ENCODE measurements around the gene HTRA3.
A peak's percentile ranks its signal among the peaks of the same experiment; 100 is the strongest.

The HTRA3 gene

DNA sequence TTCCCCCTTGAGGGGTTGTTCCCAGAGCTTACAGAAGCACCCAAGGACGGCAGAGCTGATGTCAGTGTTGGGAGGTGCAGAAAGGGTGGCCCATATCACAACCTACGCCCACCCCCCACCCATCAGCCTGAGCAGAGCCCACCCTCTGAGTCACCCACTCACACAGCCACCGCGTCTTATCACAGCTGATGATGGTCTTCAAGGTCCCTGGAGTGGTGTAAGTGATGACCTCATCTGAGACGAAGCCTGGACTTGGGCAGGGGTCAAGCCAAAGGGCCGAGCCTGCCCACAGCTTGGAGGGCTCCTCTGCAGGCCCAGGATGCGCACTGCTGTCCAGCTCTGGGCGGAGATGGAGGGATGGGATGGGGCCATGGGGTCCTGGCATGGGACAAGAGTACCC lies 3.0 kb upstream of the HTRA3 start:
- DNase-seq (ENCODE audit: low spot score) = no peak

DNA sequence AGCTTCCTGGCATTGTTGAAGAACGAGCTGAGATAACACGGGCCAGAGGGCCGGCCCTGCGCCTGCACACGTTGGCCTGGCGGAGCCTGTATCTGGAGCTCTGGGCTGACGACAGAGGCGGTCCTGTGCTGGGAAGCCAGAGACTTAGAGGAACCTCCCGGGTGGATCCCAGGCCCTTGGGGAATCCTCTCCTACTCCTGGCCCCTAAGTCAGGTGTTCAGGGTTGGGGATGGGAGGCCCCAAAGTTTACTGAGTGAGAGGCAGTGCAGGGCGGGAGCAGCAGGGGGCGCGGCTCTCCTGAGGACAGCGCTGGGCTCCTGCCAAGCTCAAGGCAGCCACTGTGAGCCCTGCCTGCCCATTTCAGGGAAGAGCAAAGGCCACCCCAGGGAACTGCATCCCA lies 2.5 kb upstream of the HTRA3 start:
- DNase-seq (ENCODE audit: low spot score) = peak; percentile 80

DNA sequence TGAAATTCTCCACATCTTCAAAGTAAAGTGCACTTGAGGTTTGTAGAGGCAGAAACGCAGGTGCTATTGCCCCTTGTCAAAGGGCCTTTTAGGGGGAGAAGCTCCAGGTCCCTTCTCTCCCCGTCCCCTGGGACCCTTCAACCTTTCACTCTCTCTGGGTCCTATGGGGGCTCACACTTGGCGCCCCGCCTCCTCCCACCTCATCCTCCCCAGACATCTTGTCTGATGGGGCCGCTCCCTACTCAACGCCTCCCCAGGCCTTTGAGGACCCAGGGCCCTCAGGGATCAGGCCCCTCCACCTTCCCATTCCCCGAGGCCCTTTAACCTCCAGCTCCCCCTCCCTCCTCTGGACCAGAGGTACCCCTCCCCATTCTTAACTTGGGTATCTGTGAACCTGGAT lies 1.3 kb upstream of the HTRA3 start:
- no peak for DNase-seq (ENCODE audit: low spot score)

DNA sequence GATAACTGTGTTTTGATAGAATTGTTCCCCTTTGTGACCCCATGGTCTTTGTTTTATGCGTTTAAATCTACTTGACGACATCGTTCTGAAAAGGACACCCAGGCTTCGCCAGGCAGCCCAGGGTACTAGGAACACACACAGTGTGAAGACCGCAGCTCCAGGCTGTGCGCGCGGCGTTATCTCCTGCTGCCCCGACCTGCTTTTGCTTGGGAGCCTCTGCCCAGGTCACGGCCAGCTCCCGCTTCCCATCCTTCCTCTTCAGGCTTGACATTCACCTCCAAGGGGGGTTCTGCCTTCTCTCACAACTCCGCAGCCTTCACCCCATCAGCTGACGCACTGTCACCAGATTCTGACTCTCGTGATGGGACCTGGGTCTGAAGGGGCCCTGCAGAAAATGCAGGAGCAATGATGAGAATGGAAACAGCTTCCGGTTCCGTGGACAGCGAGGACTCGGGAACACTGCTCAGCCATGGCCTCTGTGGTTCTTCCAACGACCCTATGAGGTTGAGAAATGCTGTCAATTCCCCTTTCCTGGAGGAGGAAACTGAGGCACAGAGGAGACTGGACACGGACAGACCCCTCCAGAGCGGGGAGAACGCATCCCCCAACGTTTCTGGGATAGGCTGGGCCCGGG lies 536 bp upstream of the HTRA3 start:
- DNase-seq (ENCODE audit: low spot score) = no peak

DNA sequence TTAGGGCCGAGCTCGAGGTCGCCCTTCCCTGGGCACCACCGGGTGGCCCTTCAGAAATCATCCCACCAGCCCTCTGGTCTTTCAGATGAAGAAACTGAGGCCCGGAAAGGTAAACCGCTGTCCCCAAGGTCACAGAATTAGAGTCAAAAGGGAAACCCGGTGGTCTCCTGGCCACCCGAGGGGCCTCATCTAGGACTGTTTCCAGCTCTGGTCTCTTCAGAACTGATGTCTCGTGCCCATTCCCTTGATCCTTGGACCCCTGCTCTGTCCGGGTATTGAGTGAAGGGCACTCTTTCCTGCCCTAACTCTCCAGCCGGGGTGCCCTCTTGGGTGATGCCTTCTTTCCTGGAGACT lies 841 bp downstream of the HTRA3 start:
- no peak for DNase-seq (ENCODE audit: low spot score)

DNA sequence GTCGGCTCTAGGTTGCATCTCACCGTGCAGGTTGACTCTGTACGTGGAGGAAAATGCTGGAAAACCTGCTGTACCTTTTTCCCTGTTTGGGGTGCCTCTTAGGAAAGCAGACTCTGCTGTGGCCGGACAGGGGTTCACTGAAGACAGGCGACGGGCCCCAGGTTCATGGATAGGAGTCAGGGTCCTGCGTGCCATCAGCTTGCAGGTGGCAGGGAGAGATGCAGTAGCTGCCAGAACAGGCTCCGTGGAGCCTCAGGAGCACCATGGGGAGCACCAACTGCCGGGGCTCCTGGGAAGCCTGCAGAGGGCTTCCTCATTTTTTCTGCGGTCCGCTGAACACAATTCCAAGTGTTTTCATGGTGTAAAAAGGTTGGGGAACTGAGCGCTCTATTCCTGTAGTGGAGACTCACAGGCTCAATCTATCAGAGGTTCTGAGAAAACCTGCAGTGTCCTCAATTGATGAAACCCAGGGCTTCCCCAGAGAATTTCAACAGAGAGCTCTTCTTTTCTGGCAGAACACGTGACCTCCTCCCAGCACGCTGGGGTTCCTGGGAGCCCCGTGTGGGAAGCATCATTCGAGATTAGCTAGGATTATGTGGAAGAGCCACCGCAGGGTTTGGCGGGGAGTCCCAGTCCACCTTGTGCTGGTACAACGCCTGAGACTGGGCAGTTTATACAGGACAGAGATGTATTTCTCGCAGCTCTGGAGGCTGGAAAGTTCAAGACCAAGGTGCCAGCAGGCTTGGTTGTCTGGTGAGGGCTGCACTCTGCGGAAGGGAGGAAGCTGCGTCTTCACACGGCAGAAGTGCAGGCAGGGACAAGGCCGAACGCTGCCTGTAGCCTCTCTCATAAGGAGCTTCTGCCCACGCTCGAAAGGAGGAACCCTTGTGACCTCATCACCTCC lies 1.6 kb downstream of the HTRA3 start:
- no peak for DNase-seq (ENCODE audit: low spot score)

DNA sequence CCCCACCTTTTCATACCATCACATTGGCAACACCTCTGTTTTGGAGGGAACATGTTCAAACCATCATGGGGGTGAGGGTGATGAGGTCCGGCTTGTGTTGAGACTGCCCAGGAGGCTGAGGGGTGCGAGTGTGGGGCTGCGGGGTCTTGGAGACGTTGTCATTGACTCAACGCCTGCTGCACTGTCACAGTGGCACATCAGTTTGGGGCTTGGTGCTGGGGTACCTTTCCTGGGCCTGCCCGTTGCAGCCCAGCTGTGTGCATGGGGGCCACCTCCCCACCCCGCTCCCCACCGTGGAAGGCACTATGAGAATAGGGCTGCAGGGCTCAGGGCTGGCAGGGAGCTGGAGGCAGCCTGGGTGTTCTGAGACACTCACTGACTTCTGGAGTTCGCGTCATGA lies 2.3 kb downstream of the HTRA3 start:
- no peak for DNase-seq (ENCODE audit: low spot score)

DNA sequence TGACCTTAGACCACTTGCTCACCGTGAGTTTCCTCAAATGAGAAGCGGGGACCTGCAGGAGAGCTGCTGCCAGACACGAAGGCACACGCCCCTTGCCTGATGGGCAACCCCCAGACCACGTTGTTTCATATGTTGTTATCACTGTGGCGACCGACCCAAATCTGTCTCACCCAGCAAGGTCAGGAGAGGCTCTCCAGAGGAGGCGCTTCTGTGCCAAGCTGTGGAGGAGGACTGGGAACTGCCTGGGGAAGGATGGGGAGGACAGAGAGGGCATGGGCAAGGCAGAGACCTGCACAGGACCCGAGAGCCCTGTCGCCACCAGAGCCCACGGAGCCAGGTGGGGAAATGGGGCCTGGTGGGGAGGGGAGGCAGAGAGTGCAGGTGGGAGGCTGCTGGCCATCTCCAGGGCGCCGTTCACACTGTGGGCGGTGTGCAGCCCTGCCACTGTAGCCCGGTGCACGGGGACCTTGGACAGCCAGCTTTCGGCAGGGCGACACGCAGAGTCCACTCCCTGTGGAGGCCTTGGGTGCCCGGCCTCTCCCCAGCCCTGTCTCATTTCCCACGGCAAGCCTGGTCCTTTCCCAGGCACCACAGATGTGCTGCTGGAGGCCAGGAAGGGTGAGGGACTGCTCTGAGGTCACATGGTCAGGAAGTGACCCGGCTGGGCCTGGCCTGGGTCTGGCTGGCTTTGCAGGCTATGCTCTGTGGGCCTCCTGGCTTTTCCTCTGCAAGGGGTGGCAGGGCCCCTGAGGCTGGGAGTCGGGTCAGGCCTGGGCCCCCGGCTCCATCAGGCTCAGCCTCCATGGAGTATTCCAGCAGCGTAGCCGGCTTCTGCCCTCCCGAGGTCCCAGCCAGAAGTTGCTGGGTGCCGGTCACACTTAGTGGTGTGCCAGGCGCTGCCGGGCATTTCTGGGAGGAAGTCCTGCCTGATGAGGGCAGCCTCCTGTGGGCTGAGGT lies 3.2 kb downstream of the HTRA3 start:
- no peak for DNase-seq (ENCODE audit: low spot score)

DNA sequence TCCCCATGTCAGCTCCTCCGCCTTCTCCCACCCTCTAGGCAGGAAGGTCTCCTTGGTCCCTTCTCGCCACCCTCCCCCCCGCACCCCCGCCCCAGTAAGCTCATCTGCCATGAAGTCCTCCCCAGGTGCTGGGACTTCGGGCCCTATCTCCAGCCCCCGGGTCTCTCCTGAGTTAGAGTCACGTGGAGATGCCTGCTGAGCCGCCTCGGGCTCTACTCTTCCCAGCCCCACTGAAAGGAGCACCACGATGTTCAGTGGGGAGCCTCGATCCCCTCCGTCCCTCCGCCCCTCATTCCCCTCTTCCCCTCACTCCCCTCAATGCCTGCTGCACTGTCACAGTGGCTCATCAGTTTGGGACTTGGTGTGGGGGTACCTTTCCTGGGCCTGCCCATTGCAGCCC lies 3.9 kb downstream of the HTRA3 start:
- no peak for DNase-seq (ENCODE audit: low spot score)

DNA sequence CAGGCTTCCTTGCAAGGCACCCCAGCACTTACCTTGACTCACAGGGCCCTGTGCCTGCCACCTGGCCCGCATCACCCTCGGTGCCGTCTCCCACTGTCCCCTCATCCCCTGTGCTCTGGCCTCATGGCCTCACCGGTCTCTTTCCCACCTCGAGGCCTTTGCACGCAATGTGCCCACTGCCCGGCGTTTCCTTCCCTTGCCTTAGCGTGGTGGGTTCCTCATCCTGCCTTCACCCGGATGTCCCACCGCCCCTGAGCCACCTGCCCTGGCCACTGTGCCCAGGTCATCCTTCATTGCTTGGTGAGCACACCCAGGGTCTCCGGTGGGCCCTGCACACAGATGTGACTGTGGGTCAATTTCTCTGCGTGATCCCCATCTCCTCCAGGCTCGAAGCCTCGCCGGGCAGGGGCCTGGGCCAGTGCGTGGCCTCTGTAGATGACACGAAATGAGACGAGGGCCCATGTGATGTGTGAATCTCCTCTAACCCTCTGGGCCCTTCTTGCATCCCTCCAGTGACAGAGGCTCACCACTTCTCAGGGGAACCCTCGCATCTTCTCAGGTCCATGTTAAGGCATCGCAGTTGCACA lies 4.6 kb downstream of the HTRA3 start:
- no peak for DNase-seq (ENCODE audit: low spot score)

DNA sequence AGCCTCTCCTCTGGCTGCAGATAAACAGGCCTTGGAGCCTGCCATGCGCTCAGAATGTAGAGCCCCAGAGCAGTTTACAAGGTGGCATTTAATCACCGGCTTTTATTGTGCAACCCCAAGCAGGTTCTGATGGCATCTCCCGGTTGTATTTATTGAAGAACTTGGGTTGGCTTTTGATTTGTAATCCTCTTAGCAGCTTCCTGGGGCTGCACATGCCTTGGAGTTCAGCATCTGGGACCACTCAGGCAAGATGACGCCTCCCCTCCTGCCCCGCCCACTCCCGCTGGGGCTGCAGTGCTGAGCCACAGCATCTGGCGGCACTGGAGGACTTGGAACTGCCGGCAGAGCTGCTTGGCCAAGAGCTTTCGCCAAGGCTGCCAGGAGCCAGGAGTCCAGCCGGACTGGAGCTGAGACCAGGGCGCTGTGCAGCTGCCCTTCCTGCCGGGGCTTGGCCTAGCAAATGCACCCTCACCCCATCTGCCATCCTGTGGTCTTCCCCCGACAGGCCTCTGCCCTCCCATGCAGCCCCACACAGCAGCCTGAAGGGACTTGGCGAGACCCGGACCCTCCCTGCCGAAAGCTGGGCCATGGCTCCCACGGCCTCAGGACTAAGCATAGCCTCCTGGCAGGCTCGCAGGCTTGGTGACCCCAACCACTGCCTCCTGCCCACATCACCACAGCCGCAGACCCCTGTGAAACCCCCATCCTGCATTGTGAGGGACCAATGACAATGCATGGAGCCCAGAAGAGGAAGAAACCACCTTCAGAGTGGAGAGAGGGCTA lies 5.4 kb downstream of the HTRA3 start:
- DNase-seq (ENCODE audit: low spot score) = peak; percentile 53

DNA sequence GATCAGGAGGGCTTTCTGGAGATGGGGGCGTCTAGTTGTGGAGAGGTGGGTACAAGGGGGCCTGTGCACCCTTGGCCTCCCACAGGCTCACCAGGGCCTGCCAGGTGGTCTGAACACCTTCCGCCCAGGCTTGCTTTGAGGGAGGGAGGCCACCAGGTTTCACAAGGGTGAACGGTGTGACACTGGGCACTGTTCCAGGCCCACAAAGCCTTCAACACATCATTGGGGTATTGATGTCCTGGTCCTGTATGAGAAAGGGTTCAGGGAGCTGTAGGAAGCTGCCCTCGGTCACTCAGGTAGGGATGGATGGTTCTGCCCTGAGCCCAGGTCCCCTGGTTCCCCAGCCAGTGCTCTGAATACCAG lies 6.0 kb downstream of the HTRA3 start:
- DNase-seq (ENCODE audit: low spot score) = no peak

DNA sequence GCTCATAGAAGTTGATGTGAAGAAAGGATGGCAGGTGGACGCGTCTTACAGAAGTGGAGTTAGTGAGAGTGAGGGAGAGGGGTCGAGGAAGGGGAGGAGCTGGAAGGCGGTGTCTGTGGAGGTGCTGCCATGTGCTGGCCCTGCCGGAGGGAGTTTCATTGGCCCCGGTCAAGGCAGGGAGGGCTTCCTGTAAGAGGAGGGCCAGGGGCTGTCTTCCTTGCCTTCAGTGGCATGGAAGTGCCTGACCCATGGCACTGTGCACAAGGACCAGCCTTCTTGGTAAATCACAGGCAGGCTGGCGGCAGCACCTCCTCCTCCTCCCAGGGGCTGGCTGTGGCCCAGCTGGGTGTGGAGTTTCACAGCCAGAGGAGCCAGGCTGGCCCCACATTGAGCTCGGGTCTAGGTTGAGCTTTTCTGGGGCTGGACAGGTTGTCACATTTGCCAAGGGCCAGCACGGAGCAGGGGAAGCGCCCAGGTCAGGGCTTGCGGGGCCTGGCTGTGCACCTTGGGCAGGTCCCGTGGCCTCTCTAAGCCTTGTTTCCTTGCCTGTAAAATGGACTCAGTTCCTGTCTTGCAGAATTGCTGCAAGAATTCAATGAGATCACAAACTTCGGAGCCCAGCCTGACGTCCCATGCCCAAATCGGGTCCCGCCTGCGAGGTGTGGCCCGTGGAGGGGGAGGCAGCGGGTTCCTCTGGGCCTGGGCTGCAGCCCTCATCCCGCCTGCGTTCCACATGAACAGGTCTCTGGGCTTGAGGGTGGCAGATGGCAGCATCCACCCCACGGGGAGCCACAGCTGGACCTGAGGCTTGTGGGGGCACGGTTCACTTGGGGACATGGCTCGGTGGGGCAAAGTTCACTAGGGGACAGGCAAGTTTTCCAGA lies 7.0 kb downstream of the HTRA3 start:
- DNase-seq (ENCODE audit: low spot score) = peak; percentile 52

DNA sequence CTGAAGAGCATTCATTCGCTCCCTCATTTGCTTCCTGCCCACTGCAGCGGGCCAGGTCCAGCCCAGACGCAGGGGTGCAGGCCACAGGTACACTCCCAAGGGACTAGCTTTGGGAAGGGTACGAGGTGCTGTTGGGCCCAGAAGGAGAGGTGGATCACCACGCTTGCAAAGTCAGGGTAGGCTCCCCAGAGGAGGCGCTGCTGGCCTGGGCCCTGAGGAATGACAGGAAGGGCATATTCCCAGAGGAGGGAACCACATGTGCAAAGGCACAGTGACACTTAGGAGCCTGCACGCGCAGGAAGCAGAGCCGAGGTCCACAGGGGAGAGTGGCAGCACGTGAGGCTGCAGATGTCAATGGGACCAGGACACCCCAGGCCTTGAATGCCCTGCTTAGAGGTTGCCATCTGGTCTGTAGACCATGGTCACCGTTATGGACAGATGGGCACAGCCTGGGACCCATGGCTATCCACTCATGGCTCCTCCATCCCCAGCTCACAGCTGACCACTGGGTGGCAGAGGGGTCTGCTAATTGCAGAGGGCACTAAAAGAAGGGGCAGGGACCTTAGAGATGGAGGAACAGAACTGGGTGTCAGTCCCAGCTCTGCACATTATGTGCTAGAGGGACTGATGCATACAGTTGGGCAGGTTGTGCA lies 7.9 kb downstream of the HTRA3 start:
- no peak for DNase-seq (ENCODE audit: low spot score)

DNA sequence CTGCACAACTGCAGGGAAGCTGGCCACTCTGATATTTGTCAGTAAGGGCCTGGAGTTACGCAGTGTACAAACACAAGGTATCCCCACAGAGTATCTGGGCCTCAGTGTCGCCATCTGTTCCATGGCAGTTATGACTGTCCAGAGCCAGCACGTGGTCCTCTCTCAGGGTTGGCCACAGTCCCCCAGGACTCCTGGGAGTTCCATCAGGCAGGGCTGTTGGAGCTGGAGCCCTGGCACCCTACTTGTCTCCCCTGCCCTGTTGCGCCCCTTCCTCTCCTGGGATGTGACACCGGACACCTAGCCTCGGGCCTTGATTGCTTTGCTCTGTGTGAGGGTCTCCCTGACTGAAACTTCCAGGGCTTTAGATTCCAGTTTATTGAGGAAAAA lies 8.4 kb downstream of the HTRA3 start:
- no peak for DNase-seq (ENCODE audit: low spot score)

DNA sequence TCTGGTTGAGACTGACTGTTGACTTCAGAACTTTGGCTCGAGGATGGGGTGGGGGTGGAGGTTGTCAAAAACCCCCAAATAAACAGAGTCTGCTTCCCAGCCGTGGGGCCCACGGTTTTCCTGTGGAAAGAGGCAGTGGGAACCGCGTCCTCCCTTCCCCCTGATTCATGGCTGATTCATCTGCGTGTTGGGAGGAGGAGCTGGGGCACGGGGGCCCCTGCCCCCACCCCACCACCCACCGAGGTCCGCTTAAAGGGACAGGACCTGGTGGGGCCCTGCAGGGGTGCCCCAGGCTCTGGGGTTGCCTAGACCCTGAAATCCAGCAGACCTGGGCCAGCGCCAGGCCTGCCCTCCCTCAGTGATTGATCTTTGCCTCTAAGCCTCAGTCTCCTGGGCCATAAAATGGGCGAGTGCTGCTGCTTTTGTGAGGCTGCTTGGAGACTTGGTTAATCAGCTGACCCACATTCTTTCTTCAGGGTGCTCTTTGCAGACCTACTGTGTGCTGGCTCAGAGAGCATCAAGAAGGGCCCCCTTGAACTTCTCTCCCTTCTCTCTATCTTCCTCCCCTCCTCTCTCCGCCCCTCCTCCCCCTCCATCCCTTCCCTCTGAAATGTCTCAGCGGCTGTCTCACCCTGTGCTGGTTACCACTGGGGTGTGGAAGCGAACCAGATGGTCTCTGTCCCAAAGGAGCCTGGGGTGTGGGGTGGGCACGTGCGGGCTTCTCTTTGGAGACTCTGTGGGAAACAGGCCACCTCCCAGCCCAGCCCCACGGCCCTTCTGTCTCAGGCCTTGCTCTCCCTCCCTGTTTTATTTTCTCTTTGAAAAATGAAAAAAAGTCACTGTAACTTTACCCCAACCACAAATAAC lies 9.1 kb downstream of the HTRA3 start:
- no peak for DNase-seq (ENCODE audit: low spot score)

DNA sequence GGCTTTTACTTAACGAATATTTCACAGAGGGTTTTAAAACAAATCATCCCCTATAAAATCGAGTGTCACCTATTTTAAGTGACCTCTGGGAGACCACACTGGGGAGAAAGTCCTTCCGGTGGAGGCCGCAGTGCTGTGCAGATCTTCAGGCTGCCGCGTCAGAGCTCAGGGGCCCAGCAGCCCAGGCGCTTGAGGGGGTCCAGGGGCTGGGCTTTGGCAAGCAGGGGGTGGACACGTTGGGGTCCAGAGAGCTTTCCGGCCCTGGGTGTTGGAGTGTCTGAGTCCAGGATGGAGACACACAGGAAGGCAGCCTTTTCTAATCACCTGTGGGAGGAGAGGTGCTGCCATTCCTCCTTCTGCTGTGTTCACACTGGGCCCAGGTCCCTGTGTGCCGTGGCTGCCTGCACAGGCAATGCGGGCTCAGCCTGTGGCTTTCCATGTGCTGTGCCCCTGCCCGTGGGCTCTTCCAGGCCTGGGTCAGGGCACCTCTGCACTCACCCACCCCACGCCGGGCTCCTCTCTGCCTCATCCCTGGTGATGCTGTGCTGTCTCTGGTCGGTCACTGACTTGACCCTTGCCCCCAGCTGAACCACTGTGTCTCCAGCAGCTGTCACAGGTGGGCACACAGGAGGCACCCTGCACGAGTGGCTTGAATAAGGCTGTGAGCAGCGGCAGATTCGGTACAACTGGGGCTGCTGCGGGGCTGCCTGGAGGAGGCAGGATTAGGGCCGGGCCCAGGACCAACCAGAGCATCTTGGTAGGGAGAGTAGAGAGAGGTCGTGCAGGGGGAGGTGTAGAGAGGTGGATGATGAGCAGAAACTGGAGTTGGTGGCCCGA lies 10.0 kb downstream of the HTRA3 start:
- no peak for DNase-seq (ENCODE audit: low spot score)

All from iPS-NIHi11 (cell line).